Karpas-422 (cell line): Measurements from ENCODE around the gene AOC2. TPM values are rescaled to one million over a fixed set of nuclear protein-coding genes. Genes with fewer than 3 reads are reported as not detected.
"Not testable (repeated sequence)": the region's sequence is repeated elsewhere in the genome, so short reads cannot be mapped to it uniquely, and the experiment has no call there.

Experiments used
- DNase-seq: peaks from one replicate; pipeline ENCODE4 v3.0.0-alpha.2; 2015
- H2AFZ ChIP-seq: fragments of 200-600 bp; sonication (generic); 2 replicates; pipeline ENCODE4 v1.6.1; 2014; ENCODE audit warnings: antibody characterized with exemption, low read length, mixed read lengths
- H3K27ac ChIP-seq: fragments of 200-600 bp; sonication (generic); 2 replicates; pipeline ENCODE4 v1.5.1; 2014; ENCODE audit warnings: mild to moderate bottlenecking, low read length, moderate library complexity
- H3K27me3 ChIP-seq: fragments of 200-600 bp; sonication (generic); 2 replicates; pipeline ENCODE4 v1.6.1; 2014; ENCODE audit warnings: low read length, mixed read lengths
- H3K36me3 ChIP-seq: fragments of 200-600 bp; sonication (generic); 2 replicates; pipeline ENCODE4 v1.6.1; 2014; ENCODE audit warnings: low read length, mixed read lengths; ENCODE audit not compliant: insufficient read depth
- H3K4me1 ChIP-seq: fragments of 200-600 bp; sonication (generic); 2 replicates; pipeline ENCODE4 v1.6.1; 2014; ENCODE audit warnings: mild to moderate bottlenecking, low read length, mixed read lengths
- H3K4me2 ChIP-seq: fragments of 200-600 bp; sonication (generic); 2 replicates; pipeline ENCODE4 v1.6.1; 2014; ENCODE audit warnings: low read length, low read depth, mild to moderate bottlenecking; ENCODE audit not compliant: poor library complexity, severe bottlenecking
- H3K4me3 ChIP-seq: fragments of 200-600 bp; sonication (generic); 2 replicates; pipeline ENCODE4 v1.5.1; 2014; ENCODE audit warnings: mild to moderate bottlenecking, antibody characterized with exemption, low read length, mixed read lengths
- H3K79me2 ChIP-seq: fragments of 200-600 bp; sonication (generic); 2 replicates; pipeline ENCODE4 v1.6.1; 2014; ENCODE audit warnings: mild to moderate bottlenecking, low read length, mixed read lengths
- H3K9ac ChIP-seq: fragments of 200-600 bp; sonication (generic); 2 replicates; pipeline ENCODE4 v1.6.0; 2014; ENCODE audit warnings: low read length
- H3K9me2 ChIP-seq: fragments of 200-600 bp; sonication (generic), shearing (Covaris generic); replicated peaks from 2 replicates; pipeline ENCODE4 v1.6.0; 2014; ENCODE audit warnings: mild to moderate bottlenecking, low read length, moderate library complexity; ENCODE audit not compliant: insufficient read depth
- H3K9me3 ChIP-seq: fragments of 300-700, 200-600 bp; sonication (generic); 2 replicates; pipeline ENCODE4 v1.6.1; 2014; ENCODE audit warnings: low read length, mixed read lengths
- H4K20me1 ChIP-seq: fragments of 200-600 bp; sonication (generic); 2 replicates; pipeline ENCODE4 v1.6.1; 2014; ENCODE audit warnings: mild to moderate bottlenecking, antibody characterized with exemption, low read length, low read depth; ENCODE audit not compliant: insufficient read depth
- total RNA-seq: library from RNA; depleted of rRNA; stranded (reverse); fragments of >200 nt; shearing (Covaris generic); gene quantifications from 2 replicates; pipeline ENCODE4 v1.2.3, GENCODE V29; 2014; ENCODE audit warnings: low replicate concordance

Gene AOC2
- total RNA-seq, 1 experiment from 2014 or later: 0.67 TPM

- Histone ChIP-seq H2AFZ (no peak overlapping the region), H3K4me2 (no peak overlapping the region), H3K27me3 (no peaks in the 10 kb centered on the region), H3K79me2 (no peaks in the 10 kb centered on the region), H3K27ac (no peak overlapping the region), H4K20me1 (peaks cover 16% of the 10 kb centered on the region; the same call in 1 of the 2 replicates), H3K4me1 (no peaks in the 10 kb centered on the region), H3K4me3 (no peak overlapping the region), H3K9ac (no peak overlapping the region), H3K9me2 (no peaks in the 10 kb centered on the region), H3K36me3 (peaks cover 12% of the 10 kb centered on the region), H3K9me3 (no peaks in the 10 kb centered on the region)
- no peak for DNase-seq
These were observed 4.7 kb downstream of the AOC2 start for GRCh38 chr17:42849031-42849430.

GRCh38 chr17:42849451-42850181, 5.2 kb downstream of the AOC2 start:
- no peak overlapping the region for H3K9ac ChIP-seq

GRCh38 chr17:42850954-42851353, 6.6 kb downstream of the AOC2 start, which contains the start of gene AOC3:
AOC3 (plus strand) TSS chr17:42851199; CDS start chr17:42851344, 145 bp downstream.
- no peak for DNase-seq
- Histone ChIP-seq H3K4me3 (no peak within 1 kb of the TSS), H3K4me2 (no peak within 1 kb of the TSS), H4K20me1 (peaks cover 4% of the 10 kb centered on the region; the same call in 1 of the 2 replicates), H3K4me1 (no peaks in the 10 kb centered on the region), H2AFZ (no peak within 1 kb of the TSS), H3K9me2 (no peaks in the 10 kb centered on the region), H3K36me3 (no peaks in the 10 kb centered on the region), H3K9me3 (no peaks in the 10 kb centered on the region), H3K27ac (no peak within 1 kb of the TSS), H3K27me3 (no peaks in the 10 kb centered on the region), H3K79me2 (no peaks in the 10 kb centered on the region), H3K9ac (no peak within 1 kb of the TSS)

More at GRCh38 chr17:42849451-42850181, 5.2 kb downstream of the AOC2 start:
- H3K4me1 ChIP-seq: no peaks in the 10 kb centered on the region
- H3K27ac ChIP-seq: no peak overlapping the region
- H3K79me2 ChIP-seq: no peaks in the 10 kb centered on the region
- no peaks in the 10 kb centered on the region for H3K9me3 ChIP-seq
- H3K4me3 ChIP-seq: no peak overlapping the region
- peaks cover 11% of the 10 kb centered on the region; the same call in 1 of the 2 replicates for H4K20me1 ChIP-seq
- no peaks in the 10 kb centered on the region for H3K9me2 ChIP-seq
- no peak overlapping the region for H3K4me2 ChIP-seq
- H3K27me3 ChIP-seq: no peaks in the 10 kb centered on the region
- no peak overlapping the region for H2AFZ ChIP-seq
- H3K36me3 ChIP-seq: peaks cover 6% of the 10 kb centered on the region; the same call in 1 of the 2 replicates
- no peak for DNase-seq

- H3K27ac ChIP-seq, H3K36me3 ChIP-seq, H3K9me3 ChIP-seq, H3K79me2 ChIP-seq, H4K20me1 ChIP-seq, H3K4me3 ChIP-seq, H3K9me2 ChIP-seq, H3K4me2 ChIP-seq, DNase-seq, H3K4me1 ChIP-seq, H2AFZ ChIP-seq, H3K9ac ChIP-seq, H3K27me3 ChIP-seq: not testable (repeated sequence)
These were observed 7.2 kb downstream of the AOC2 start for GRCh38 chr17:42851371-42852240.

GRCh38 chr17:42852351-42852750, 8.0 kb downstream of the AOC2 start:
- H3K4me2 ChIP-seq: no peak overlapping the region
- H3K79me2 ChIP-seq: no peaks in the 10 kb centered on the region
- H3K9me3 ChIP-seq: no peaks in the 10 kb centered on the region
- H3K9me2 ChIP-seq: no peaks in the 10 kb centered on the region
- H3K4me1 ChIP-seq: no peaks in the 10 kb centered on the region
- no peak overlapping the region for H3K27ac ChIP-seq
- no peak overlapping the region for H3K4me3 ChIP-seq
- H3K36me3 ChIP-seq: no peaks in the 10 kb centered on the region
- no peak for DNase-seq
- H3K27me3 ChIP-seq: no peaks in the 10 kb centered on the region
- peaks cover 4% of the 10 kb centered on the region; the same call in 1 of the 2 replicates for H4K20me1 ChIP-seq
- H3K9ac ChIP-seq: no peak overlapping the region
- no peak overlapping the region for H2AFZ ChIP-seq

- Histone ChIP-seq H2AFZ (no peak overlapping the region), H3K9ac (no peak overlapping the region), H3K4me3 (no peak overlapping the region), H3K9me3 (no peaks in the 10 kb centered on the region), H4K20me1 (peaks cover 4% of the 10 kb centered on the region; the same call in 1 of the 2 replicates), H3K36me3 (no peaks in the 10 kb centered on the region), H3K4me1 (no peaks in the 10 kb centered on the region), H3K27ac (no peak overlapping the region), H3K27me3 (no peaks in the 10 kb centered on the region), H3K9me2 (no peaks in the 10 kb centered on the region), H3K79me2 (no peaks in the 10 kb centered on the region), H3K4me2 (no peak overlapping the region)
- no peak for DNase-seq
These were observed 8.6 kb downstream of the AOC2 start for GRCh38 chr17:42853004-42853403.

- no peak overlapping the region for H3K9ac ChIP-seq
These were observed 9.2 kb downstream of the AOC2 start for GRCh38 chr17:42853597-42853967.

More at GRCh38 chr17:42853597-42853967, 9.2 kb downstream of the AOC2 start:
- H3K4me2 ChIP-seq: no peak overlapping the region
- H3K27ac ChIP-seq: no peak overlapping the region
- H3K4me3 ChIP-seq: no peak overlapping the region
- H3K27me3 ChIP-seq: no peaks in the 10 kb centered on the region
- H3K9me3 ChIP-seq: no peaks in the 10 kb centered on the region
- no peak overlapping the region for H2AFZ ChIP-seq
- H3K4me1 ChIP-seq: no peaks in the 10 kb centered on the region
- no peak for DNase-seq
- no peaks in the 10 kb centered on the region for H3K9me2 ChIP-seq
- H4K20me1 ChIP-seq: peaks cover 4% of the 10 kb centered on the region; the same call in 1 of the 2 replicates
- H3K36me3 ChIP-seq: no peaks in the 10 kb centered on the region
- H3K79me2 ChIP-seq: no peaks in the 10 kb centered on the region
